Upper lobe of left lung (tissue), 4 donors: ENCODE data around the gene DNAAF3.

Experiments used
- EP300 ChIP-seq, 4 donors: sonication (generic); formaldehyde crosslinking; IDR thresholded peaks; one replicate each; pipeline ENCODE4 v1.5.1; 2017; ENCODE audit warnings: antibody characterized with exemption in 4 of 4, control low read depth in 2 of 4
- POLR2A ChIP-seq, 4 donors: fragments of 450-650 bp; IDR thresholded peaks; one replicate each; pipeline ENCODE4 v1.5.1; 2016 to 2017; ENCODE audit warnings: antibody characterized with exemption in 4 of 4, mild to moderate bottlenecking in 2 of 4
- POLR2AphosphoS5 ChIP-seq, 2 donors: sonication (generic); formaldehyde crosslinking; IDR thresholded peaks; one replicate each; pipeline ENCODE4 v1.5.1; 2017; ENCODE audit warnings: antibody characterized with exemption in 2 of 2
- TF ChIP-seq, protein P1 (sequence below), 6 experiments: fragments of 450-650 bp in 4 of 6; fragments of 200-600 bp in 2 of 6; sonication (generic) in 2 of 6; IDR thresholded peaks; one replicate each; pipeline ENCODE4 v1.5.1; 2016 to 2019; ENCODE audit warnings: antibody characterized with exemption in 6 of 6

GRCh38 chr19:55173714-55174409, 7.4 kb upstream of the DNAAF3 start:
- TF ChIP-seq, protein P1, sequence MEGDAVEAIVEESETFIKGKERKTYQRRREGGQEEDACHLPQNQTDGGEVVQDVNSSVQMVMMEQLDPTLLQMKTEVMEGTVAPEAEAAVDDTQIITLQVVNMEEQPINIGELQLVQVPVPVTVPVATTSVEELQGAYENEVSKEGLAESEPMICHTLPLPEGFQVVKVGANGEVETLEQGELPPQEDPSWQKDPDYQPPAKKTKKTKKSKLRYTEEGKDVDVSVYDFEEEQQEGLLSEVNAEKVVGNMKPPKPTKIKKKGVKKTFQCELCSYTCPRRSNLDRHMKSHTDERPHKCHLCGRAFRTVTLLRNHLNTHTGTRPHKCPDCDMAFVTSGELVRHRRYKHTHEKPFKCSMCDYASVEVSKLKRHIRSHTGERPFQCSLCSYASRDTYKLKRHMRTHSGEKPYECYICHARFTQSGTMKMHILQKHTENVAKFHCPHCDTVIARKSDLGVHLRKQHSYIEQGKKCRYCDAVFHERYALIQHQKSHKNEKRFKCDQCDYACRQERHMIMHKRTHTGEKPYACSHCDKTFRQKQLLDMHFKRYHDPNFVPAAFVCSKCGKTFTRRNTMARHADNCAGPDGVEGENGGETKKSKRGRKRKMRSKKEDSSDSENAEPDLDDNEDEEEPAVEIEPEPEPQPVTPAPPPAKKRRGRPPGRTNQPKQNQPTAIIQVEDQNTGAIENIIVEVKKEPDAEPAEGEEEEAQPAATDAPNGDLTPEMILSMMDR (IDR thresholded peaks at IDR 0.05): no peak
- no peak for TF ChIP-seq POLR2A (IDR thresholded peaks at IDR 0.05)
- no peak for TF ChIP-seq EP300 (IDR thresholded peaks at IDR 0.05)
- TF ChIP-seq POLR2AphosphoS5 (IDR thresholded peaks at IDR 0.05): no peak
